Activated CD8-positive, alpha-beta memory T cell treated with anti-CD3 and anti-CD28 coated beads, Interleukin-2, amount 50 U/mL, for 4 hours (primary cell): ENCODE data around the gene ATP8A2.
"Not testable (repeated sequence)": the region's sequence is repeated elsewhere in the genome, so short reads cannot be mapped to it uniquely, and the experiment has no call there.

ENCODE experiments used
- DNase-seq: peaks from one replicate; pipeline ENCODE4 v3.0.0-alpha.2; 2020

The ATP8A2 gene

DNA sequence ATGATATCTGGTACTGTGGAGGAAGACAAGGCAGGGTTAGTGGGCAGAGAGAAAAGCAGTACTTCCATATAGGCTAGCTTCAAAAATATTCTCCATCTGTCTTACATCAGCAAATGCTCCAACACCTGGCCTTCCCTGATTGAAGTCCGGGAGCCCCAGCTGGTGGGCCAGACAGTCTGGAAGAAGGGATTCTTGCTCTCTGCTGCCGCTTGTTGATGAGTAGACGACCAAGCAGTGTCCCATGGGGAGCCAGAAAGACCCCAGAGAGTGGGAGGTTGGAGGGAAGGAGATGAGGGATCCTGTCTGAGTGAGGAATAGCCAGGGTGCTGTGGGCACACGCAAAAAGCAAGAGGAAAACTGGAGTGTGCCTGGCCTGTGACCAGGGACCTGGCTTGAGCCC, 95.1 kb downstream of the ATP8A2 start:
- no peak for DNase-seq

DNA sequence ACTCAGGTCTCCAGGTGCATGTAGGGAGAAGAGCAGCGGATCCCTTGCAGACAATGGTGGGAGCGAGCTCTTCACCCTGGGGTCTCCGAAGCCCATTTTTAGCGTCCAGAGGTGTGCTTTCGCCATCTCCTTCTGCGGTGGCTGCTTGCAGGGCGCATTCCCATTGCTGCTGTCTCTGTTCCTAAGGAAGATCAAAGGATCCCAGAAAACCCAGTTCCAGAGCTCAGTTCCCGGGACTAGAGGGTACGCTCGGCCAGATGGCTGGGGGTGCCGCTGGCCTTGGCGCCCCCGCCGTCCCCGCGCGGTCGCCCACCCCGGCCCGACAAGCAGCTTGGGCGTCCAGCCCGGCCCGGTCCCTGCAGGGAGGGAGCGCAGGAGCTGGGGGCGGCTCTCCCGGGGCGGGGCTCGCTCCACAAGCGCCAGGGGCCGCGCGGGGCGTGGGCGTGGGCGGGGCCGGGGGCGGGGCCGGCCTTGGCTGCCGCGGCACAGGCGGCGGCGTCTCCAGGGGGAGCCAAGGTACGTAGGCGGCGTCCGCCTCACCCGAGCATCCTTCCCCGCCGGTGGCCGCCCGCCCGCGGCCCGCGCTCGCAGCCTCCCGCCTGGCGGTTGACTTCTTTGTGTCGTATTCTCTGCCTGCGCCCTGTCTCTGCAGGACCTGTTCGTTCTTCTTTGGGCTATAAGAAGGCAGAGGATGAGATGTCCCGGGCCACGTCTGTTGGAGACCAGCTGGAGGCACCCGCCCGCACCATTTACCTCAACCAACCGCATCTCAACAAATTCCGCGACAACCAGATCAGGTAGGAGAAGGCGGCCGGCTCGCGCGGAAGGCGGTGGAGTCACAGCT, 96.8 kb downstream of the ATP8A2 start:
- no peak for DNase-seq

DNA sequence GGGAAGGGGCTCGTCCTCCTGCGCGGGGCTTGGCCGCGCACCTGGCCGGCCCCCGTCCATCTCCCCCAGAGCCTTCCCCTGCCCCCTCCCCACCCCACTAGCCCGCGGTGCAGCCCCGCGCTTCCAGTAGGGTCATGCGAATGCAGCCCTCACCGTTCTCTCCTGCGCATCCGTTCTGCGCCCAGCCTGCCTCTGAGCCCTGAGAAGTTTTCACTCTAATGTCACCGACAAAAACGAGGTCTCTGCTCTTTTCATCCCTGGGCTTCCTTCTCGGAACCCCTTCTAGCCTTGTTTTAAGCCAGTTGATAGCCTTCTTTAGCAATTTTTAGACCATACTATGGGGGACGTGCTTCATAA, 97.4 kb downstream of the ATP8A2 start:
- no peak for DNase-seq

DNA sequence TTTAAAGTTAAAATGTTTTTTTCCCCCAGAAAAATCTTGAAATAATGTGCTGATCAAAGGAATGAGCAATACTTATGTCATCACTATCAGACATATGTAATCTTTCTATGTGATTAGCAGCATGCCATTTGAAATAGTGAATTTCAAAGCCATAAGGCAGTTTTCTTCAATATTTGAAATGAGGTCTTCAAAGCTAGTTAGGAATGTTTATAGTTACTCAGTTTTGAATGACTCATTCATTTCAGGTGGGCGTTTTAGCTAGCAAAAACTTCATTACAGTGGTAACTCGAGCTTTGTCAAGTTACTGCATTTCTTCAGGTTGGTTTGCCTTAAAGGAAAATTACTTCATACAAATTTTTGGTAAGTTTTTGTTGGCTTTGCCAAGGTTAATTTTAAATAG, 102.1 kb downstream of the ATP8A2 start:
- no peak for DNase-seq

DNA sequence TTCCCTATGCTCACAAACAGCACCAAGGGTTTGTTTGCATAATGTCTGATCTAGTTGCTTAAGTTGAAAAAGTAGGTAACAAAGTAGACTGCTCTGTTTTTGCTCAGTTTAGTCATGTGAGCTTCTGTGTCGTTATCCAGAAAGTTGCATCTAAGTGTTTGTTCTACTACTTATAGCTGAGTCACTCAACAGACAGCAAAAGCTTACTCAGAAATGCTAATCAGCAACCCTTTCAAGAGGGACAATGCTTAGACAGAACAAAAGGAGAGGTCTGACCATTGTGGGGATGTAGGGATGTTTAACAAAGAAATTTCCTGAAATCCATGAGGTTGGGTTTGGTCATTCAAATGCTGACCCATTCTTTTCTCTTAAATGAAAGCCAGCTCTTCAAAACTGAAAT, 106.4 kb downstream of the ATP8A2 start:
- DNase-seq, result no peak

DNA sequence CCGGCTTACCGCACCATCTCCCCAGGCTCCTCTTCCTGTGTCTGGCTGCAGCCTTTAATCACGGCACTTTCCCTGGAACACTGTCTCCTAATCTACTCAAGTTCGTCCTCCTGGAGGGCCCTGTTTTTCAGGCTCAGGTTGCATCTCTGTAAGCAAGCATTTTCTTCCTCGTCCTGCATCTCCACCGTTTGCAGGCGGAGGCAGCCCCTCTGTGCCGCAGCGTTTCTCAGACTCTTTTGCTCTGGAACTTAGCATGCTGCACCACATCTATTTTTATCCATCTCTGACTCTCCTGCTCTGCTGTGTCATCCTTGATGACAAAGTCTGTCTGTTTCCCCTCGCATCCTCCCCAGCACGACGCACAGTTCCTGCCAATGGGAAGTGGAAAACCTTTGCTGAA, 117.5 kb downstream of the ATP8A2 start:
- DNase-seq, result no peak

DNA sequence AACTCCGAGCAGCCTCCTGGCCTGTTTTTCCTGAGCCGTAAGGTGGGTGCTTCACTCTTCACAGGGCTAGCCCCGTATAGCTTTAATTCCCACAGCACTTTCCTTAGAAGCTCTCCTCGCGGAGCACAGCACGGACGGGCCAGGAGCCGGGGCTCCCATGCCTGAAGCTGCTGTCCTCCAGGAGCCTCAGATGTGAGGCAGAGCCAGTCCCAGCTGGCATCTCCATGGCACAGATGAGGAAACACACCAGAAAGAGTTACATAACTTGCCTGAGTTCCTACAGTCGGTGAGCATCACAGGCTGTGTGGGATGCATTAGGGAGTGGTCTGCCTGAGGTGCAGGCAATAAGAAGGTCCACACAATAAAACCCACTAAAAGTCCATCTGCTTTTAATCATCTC, 118.5 kb downstream of the ATP8A2 start:
- no peak for DNase-seq

DNA sequence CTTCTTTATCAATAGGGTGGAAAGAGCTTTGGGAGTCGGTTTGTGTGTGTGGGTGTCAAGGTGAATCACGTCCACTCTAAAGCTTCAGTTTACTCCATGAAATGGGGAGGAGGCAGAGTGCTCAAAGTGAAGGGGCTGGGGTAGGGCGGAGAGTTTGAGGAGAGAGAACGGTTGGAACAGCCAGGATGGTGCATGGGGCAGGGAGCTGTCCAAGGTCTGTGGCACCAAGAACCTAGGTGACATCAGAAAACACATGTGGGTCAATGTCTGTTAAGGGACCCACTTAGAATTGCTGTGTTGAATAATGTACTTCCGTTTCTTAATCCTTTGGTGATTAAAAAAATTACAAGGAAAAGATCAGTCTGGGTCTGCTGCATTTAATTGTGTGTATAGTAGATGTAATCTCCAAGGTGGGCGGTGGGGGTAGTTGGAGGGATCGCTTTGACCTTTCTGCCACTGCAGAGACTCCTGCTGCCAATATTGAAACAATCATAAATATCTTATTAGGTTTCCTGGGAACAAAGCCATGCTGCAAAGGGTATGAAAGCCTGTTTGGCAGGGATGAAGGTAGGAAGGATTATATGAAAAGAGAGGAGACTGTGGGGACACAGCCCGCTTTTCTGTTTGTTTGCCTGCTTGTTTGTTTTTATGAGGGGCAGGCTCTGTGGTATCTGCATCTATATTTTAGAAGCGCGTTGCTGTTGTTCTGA, 122.3 kb downstream of the ATP8A2 start:
- DNase-seq, result no peak

DNA sequence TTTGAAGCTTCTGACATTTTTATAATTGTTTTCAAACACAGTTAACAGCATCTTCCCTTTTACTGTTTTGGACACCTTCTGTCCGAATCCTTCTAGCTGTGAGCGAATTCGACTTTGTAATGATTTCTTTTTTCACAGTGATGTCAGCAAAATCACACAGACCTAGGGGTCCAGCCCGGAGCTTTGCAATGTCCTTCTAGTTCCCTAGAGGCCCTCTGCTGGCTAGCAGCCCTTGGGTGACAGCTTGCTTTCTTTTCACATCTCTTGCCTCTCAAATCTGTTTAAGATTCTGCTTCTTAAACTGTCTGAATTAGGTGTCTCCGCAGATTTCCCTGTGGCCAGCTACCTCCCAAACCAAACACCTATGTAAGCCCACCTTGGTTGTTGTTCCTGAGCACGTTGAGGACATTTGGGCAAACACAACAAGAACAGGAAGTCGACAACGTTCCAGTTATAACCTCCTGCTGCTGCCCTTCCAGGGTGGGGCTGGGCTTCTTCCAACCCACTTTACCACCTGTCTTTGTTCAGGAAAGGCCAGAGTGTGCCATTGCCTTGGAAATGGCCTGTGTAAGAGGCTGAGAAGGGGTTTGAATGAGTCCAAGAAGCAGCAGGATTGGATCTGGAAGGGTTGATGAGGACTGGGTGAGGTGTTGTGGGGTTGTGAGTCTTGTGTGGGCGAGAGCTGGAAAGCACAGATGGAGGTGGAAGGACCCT, 123.1 kb downstream of the ATP8A2 start:
- DNase-seq, result no peak

DNA sequence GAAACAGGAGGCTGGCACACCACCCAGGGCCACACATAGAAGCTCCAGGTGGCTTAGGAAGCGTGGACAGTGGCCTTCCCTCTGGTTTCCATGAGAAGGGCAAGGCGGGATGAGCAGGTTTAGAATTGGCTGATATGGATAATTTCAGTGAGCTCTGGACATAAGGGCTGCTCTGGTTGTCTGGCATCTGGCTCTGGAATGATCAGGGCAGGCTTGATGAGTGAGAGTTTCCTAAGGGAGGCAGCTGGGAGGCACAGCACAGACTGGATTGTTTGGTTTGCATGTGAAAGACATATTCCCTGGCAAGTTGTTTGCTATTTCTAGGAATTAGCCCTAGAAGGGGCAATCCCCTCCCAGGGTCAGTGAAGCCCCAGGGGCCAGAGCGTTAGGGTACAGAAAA, 129.5 kb downstream of the ATP8A2 start:
- no peak for DNase-seq

DNA sequence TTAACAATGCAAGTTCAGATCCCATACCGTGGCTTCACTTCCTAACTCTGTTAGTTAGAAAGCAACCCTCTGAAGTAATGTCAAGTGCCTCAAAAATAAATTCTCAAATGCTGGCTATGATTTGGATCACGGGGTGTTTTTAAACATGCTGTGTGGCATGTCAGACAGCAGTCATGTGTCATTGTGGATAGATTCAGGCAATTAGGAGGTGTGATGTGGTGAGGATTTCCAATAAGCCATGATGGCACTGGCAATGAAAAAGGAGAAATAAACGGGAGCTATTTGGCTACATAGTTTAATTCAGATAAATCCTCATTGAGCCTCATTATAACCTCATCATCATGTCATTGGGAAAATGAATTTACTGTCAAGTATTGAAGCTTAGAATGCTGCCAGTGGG, 130.3 kb downstream of the ATP8A2 start:
- no peak for DNase-seq

DNA sequence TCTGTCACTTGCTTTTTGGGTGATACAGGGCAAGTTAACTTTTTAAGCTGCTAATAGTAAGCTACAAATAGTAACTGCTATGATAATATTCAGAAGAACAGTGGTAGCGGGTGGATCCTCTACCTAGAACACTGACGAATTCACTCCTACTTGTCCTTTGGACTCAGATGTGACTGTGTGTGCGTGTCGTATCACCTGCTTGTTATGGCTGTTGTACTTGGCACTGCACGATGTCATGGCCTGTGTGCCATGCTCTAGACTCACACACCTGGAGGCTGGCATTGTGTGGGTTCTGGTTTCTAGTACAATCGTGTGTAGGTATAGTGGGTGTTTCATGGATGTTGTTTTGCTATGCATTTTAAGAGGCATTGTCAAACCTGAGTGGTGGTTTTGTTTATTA, 130.8 kb downstream of the ATP8A2 start:
- DNase-seq, result no peak

DNA sequence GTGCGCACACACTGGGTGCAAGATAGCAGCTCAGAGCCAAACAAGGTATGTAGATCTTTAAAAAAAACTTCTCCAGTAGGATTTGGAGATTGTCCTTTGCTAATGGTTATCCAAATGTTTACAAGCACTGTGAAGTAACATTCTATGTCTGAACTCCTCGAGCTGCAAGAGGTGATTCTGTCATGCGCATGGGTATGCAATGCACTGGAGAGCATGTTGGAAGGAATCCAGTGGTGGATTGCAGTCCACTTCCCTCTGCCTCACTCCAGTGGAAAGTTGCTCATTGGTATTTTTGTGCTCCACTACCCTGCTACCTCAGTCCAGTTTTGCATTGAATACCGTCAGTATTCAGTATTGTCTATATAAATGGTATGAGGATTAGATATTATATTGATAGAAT, 132.1 kb downstream of the ATP8A2 start:
- DNase-seq, result no peak

DNA sequence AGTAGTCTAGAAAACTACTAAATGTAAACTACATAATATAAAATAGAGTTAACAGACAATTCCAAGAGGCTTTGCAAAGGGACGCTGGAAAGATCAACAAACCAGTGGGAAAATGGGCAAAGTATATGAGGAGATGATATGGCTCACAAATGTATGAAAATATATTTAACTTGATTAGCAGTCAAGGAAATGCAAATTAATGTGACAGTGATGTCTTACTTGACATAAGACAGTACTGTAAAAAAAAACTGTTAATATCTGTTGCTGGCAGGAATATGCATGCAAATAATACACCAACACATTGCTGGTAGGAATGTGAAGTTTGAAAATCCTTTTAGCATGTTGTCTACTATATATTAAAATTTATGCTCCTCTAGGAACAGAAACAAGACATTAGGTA, 136.1 kb downstream of the ATP8A2 start:
- DNase-seq, result no peak

DNA sequence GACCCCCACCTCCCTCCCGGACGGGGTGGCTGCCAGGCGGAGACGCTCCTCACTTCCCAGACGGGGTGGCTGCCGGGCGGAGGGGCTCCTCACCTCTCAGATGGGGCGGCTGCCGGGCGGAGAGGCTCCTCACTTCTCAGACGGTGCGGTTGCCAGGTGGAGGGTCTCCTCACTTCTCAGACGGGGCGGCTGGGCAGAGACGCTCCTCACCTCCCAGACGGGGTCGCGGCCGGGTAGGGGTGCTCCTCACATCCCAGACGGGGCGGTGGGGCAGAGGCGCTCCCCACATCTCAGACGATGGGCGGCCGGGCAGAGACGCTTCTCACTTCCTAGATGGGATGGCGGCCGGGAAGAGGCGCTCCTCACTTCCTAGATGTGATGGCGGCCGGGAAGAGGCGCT, 141.3 kb downstream of the ATP8A2 start:
- not testable (repeated sequence) for DNase-seq

DNA sequence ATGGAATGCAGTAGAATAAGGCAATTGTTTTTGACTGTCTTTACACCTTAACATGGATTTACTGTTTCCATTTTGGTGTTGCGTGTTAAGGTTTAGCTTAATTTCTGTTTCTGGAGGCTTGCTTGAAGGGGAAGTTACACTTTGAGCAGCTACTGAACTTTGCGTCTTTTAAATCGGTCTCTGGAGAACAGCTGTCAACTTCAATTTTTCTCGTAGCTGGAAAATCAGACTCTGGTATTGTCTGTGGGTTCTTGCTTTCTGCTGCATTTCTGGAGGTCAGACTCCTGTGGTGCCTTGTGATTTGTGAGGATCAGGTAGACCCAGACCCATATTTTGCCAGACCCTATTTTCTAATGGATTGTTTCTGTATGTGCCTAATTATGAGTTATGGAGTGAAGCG, 146.7 kb downstream of the ATP8A2 start:
- no peak for DNase-seq

DNA sequence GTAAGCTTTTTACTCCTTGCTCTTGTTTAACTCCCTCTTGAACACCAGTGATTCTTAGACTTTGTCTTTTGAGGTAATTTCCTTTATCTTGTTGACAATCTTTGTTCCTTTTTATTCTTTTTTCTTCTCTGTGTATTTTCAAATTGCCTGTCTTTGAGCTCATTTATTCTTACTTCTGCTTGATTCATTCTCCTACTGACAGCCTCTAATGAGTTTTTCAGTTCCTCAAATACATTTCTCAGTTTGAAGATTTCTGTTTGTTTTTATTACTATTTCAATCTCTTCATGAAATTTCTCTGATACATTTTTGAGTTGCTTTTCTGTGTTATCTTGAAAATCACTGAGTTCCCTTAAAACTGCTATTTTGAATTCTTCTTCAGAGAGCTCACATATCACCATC, 154.1 kb downstream of the ATP8A2 start:
- DNase-seq, result no peak

DNA sequence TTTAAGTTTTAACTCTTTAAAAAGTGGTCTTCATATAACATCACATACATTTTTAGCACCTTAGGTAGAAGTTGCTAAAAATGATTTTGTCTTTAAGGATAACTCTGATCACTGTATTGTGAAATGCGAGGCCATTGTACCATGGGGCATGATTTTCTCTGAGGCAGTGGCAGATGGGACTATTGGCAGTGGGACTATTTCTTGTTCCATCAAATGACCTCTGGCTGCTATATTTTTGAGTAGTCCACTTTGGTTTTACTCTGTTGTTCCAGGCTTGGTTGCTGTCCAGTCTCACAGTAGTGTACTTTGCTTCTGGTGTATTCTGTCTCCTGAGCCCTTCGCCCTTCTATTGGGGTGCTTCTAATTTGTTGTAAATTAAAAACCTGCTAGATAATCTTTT, 156.5 kb downstream of the ATP8A2 start:
- DNase-seq, result no peak

DNA sequence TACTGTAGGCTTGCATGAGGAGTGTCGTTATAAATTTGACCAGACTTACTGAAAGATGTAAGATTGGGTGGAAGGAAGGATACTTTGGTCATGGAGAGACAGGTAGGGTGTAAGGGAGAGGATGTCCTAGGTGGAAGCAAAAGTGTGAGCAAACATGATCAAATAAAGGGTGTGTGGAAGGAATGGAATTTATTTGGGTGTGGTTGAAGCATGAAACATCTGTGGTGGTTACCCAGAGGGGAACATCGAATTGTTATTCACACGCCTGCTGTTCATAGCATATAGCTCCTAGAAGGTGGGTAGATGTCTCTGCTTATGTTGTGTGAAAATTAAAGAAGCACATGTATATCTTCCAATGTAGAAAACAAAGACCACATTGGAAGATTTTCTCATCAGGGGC, 157.7 kb downstream of the ATP8A2 start:
- no peak for DNase-seq

DNA sequence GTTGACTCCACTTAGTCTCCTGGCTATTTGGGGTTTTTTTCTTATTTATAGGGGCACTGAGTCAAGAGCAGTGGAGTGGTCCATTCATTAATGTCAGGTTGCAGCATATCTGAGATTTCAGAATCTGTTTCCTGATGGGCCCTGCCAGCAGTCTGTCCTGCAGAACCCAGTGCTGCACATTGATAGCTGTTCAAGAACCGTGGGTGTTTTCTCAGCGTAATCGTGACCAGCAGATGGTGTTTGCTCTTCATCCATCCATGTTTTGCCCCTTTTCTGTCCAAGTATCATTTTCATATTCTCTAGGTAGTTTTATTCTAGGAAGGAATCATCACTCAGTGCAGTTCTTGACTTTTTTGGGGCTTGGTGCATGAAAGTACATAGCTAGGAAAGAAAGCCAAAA, 166.5 kb downstream of the ATP8A2 start:
- no peak for DNase-seq

DNA sequence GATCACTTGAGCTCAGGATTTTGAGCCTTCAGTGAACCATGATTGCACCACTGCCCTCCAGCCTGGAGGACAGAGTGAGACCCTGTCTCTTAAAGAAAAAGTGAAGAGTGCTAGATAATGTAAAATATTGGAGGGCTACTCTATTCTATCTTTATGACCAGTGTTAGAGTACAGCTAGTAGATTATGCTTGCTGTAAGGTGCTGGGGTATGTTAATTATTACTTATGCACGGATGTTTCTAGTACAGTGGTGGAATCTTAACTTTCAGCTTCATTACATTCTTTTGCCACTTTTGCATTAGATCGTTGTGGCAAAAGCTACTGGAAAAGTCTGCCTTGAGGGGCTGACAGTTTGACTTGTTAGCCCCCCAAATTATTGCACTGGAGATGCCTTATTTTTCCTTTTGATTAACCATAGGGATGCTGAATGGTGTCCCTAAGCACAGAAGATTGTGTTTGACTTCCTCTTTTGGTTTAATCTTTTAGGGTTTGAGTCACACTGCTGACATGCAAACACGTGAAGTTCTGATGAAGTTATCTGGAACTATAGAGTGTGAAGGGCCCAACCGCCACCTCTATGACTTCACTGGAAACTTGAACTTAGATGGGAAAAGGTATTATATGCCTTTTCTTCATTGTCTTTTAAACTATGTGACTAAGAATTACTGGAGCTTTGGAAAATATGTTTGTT, 169.8 kb downstream of the ATP8A2 start:
- no peak for DNase-seq

DNA sequence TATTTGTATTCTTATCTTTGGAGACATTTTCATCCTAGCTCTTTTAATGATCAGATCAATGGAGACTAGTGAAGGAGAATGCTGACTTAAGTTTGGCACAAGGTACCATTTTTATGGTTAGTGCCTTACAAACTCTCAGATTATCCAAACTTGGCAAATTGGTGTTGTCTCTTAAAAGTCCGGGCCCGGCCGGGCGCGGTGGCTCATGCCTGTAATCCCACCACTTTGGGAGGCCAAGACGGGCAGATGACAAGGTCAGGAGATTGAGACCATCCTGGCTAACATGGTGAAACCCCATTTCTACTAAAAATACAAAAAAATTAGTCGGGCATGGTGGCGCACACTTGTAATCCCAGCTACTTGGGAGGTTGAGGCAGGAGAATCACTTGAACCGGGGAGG, 177.2 kb downstream of the ATP8A2 start:
- DNase-seq, result not testable (repeated sequence)

DNA sequence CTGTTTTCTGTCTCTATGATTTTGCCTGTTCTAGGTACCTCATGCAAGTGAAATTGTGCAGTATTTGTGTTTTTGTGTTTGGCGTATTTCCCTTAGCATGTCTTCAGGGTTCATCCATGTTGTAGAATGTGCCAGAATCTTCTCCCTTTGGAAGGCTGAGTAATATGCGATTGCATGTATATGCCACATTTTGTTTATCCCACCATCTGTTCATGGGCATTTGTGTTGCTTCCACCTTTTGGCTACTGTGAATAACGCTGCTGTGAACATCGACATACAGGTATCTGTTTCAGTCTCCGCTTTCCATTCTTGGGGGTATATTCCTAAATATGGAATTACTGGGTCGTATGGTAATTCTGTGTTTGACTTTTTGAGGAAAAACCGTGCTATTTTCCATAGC, 190.0 kb downstream of the ATP8A2 start:
- no peak for DNase-seq

DNA sequence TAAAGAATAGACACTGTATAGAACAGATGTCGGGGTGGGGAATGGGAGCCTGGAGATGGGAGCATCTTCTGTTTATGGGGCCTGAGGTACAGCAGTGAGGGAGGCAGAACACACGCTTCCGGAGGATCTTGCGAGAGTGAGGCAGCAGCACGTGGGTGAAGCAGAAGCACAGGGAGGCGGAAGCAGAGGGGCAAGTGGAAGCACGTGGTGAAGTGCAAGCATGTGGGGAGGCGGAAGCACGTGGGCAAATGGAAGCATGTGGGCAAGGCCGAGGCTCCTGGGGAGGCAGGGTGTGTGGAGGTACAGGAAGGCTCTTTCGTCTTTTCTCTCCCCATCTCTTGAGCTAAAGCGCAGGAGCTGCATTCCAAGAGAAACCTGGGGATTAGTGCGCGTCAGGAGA, 198.4 kb downstream of the ATP8A2 start:
- no peak for DNase-seq
